ENCODE results near the gene ITGA8. TPM values are rescaled to one million over a fixed set of nuclear protein-coding genes. Genes with fewer than 3 reads are reported as not detected.
"Not testable (repeated sequence)": the region's sequence is repeated elsewhere in the genome, so short reads cannot be mapped to it uniquely, and the experiment has no call there.

Gene ITGA8
- total RNA-seq, 1 donor from 2014 or later, result not detected

GRCh38 chr10:15690031-15690430 is 29.7 kb downstream of the ITGA8 start:
- intact Hi-C loops (cut with micrococcal nuclease), result no loop called here

- intact Hi-C loops (cut with micrococcal nuclease), result no loop called here
Measured at GRCh38 chr10:15684768-15685167, 35.0 kb downstream of the ITGA8 start.

GRCh38 chr10:15681076-15681475 is 38.6 kb downstream of the ITGA8 start:
- intact Hi-C loops (cut with micrococcal nuclease), result no loop called here

- intact Hi-C loops (cut with micrococcal nuclease), result no loop called here
Measured at GRCh38 chr10:15678851-15679250, 40.9 kb downstream of the ITGA8 start.

DNA sequence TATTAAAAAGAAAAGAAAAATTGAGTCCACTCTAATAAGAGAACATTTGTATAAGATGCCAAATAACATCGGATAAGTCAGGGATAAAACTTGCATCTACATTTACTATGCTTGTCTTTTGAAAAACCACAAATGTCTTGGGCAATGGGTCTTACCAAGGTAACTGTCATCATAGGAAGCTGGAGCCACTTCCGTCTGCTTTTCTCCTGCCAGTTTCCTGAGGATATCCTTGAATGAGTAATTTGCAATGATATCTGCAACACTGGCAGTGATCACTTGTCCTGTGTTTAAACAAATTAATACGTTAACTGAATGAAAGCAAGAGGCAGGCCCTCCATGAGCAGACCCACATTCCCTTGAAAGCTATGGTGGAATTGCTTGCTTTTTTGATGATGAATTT is 47.3 kb downstream of the ITGA8 start:
- intact Hi-C loops (cut with micrococcal nuclease), result no loop called here

GRCh38 chr10:15670880-15671279 is 48.8 kb downstream of the ITGA8 start:
- intact Hi-C loops (cut with micrococcal nuclease), result no loop called here

- intact Hi-C loops (cut with micrococcal nuclease), result no loop called here
Measured at GRCh38 chr10:15661574-15661973, 58.1 kb downstream of the ITGA8 start.

- intact Hi-C loops (cut with micrococcal nuclease), result no loop called here
Measured at GRCh38 chr10:15660990-15661389, 58.7 kb downstream of the ITGA8 start.

DNA sequence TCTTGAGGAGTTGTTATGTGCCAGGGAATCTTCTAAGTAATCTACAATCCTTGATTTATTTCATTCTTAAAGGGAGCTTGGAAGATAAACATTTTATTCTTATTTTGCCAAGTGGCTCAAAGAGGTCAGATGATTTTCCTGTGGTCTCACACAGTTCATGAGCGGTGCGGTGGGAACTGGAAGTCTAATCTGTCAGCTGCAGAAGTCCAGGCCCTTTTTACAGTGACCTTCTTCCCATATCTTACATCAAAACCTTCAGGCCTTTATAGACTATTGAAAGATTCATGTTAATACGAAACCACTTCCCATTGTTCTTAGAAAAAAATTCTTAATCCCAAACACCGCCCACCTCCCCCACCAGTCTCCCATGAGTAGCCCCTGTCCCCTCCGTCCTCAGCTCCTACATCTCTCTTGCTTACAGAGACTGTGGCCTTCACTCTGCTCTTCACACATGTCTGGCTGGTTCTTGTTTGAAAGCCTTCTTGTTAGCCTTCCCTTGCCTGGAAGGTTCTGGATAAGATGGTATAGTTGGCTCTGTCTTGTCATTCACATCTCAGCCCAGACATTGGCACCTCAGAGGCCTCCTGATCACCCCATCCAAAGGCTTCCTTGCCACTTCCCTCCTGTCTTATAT is 61.5 kb downstream of the ITGA8 start:
- intact Hi-C loops (cut with micrococcal nuclease), result no loop called here

DNA sequence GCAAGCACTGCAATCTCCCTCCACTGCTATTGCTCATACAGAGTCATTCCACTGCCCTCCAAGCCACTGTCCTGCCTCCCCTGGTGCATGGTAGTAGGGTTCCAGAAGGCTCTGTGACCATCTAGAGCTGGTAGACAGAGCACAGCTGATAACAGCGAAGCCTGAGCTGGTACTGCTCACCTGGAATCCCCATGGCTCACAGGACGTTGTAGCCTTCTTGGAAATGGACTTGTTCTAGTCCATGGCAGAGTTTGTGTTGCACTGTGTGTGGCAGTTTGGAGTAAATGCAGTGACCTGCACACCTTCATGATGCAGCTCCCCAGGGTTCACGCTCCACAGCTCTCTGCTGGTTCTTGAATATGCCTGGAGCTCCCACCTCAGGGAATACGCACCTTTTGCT is 67.0 kb downstream of the ITGA8 start:
- intact Hi-C loops (cut with micrococcal nuclease), result no loop called here

DNA sequence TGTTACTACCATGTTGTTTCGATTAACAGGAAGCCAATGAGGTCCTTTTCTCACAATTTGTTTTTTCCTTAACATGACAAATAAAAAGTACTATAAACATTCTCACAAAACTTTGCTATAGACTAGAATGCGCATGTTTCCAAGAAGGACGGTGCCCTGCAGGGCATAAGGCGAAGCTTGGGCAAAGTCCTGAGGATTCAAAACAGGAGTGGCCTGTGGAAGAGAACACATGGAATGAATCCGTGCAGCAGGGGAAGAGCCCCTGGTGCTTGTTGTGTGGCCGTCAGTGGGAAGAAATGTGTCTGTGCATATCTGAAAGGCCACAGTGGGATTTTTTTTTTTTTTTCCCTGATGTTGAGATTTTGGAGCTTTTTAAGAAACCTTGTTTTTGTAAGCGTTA is 67.6 kb downstream of the ITGA8 start:
- intact Hi-C loops (cut with micrococcal nuclease), result no loop called here

DNA sequence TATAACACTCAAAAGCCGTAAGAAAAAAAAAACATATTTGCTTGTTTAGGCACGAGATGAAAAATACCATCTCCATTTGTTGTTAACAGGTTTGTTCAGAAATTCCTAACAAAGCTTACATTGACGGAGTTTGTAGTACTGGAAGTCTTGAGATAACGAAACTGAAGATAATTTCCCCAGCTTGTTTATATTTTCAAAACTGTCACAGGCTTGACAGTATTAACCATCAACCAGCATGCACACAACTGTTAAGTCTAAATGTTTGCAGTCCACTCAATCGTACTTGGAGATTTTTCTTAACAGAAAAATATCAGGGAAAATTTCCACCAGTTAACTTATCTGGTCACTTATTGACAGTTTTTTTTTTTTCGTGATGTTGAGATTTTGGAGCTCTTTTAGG is 68.5 kb downstream of the ITGA8 start:
- intact Hi-C loops (cut with micrococcal nuclease), result no loop called here

DNA sequence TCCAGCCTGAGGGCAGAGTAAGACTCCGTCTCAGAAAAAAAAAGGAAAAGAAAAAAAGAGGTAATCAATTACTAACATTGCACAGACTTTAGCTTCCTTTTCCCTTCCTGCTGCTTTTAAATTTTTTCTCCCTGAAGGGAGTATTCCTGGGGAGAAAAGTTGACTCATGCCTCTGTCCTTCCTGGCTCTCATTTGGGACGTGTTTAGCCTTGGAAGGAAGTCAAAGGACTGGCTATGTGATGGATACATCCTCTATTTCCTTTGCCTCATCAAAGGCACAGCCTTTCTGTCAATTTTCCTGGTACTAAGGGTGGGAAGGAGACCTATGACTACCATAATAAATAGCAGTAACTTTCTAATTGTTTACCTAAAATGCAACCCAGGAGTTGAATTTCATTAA is 77.6 kb downstream of the ITGA8 start:
- intact Hi-C loops (cut with micrococcal nuclease), result no loop called here

GRCh38 chr10:15640536-15641085 is 79.1 kb downstream of the ITGA8 start:
- intact Hi-C loops (cut with micrococcal nuclease), result no loop called here

DNA sequence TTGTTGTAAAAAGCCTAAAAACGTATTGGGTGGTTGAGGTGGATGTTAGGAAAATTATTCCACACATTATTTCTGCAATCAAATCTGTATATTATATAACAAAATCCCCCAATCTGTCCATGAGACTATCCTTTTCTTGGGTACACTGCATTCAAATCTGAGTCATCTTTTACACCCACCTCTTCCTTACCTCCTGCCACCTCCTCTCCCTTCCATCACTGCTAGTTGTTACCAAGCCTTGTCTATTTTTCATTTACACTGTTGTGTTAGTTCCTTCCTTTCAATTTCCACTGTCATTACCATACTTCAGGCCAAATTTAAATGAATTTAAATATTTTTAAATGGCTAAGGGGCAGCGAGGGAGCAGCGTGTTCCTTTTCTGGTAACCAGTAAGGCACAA is 83.3 kb downstream of the ITGA8 start:
- intact Hi-C loops (cut with micrococcal nuclease), result no loop called here

DNA sequence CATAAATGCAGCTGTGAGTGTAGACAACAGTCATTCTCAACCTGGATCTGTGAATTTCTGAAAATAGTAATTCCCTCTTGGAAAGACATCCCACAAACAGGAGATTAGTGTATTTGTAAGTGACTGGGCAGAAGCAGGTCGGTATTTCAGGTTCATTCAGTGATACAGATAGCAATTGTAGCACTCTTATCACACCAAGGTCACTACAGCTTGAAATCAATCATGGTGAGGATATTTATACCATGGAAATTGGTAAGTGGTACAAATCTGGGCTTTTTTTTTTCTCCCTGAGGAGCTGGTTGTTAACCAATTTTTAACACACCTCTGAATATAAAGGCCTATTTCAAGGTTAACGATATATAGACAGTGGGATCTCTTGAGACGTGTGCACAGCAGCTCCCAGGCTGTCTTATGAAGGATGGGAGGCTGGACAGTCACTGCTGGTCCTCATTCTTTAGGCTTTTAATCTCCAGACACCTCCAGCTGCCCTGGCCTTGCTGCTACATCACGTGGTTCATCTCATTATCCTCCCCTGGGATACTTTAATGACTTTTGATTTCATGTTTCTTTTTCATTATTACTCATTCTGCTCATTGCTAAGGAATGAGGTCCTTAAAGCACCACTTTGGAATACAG is 87.1 kb downstream of the ITGA8 start:
- intact Hi-C loops (cut with micrococcal nuclease), result no loop called here

DNA sequence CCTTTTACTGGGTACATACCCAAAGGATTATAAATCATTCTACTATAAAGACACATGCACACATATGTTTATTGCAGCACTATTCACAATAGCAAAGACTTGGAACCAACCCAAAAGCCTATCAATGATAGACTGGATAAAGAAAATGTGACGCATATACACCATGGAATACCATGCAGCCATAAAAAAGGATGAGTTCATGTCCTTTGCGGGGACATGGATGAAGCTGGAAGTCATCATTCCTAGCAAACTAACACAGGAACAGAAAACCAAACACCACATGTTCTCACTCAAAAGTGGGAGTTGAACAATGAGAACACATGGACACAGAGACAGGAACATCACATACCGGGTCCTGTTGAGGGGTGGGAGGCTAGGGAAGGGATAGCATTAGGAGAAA is 88.5 kb downstream of the ITGA8 start:
- intact Hi-C loops (cut with micrococcal nuclease), result not testable (repeated sequence)

DNA sequence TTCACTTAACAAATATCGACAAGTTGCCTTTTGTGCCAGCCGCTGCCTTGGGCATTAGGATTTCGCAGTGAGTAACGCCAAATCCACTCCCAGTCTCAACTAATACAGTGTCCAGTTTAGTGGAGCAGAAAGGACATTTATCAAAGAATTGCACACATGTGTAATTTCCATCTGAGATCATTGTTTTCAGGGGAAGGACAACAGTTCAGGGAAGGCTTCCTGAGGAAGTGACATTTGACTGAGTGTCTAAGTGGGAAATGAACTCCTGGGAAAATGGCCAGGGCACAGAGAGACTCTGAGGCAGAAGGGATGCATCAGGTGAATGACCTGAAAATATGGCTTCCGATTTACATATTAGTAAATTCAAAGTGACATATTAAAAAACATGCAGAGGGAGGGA is 89.4 kb downstream of the ITGA8 start:
- intact Hi-C loops (cut with micrococcal nuclease), result no loop called here

- intact Hi-C loops (cut with micrococcal nuclease), result no loop called here
Measured at GRCh38 chr10:15627617-15628196, 92.0 kb downstream of the ITGA8 start.

DNA sequence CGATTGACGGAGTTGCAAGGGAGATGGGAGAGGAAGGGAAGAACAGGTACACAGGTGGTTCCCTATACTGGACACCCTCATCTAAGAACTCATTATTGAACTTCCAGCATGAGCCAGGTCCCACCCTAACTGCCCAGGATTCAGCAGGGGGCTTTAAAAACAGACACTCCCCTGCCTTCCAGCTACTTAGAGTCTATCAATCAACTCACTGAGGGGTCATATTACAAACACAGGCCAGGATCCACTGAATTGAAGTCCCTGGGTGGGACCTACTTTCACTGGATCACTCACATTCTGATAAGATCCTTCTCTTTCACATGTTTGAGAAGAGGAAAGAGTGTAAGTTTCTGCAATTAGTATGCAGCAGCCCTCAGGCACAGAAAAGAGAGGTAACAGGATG is 92.8 kb downstream of the ITGA8 start:
- intact Hi-C loops (cut with micrococcal nuclease), result no loop called here

- intact Hi-C loops (cut with micrococcal nuclease), result no loop called here
Measured at GRCh38 chr10:15625261-15625660, 94.5 kb downstream of the ITGA8 start.

DNA sequence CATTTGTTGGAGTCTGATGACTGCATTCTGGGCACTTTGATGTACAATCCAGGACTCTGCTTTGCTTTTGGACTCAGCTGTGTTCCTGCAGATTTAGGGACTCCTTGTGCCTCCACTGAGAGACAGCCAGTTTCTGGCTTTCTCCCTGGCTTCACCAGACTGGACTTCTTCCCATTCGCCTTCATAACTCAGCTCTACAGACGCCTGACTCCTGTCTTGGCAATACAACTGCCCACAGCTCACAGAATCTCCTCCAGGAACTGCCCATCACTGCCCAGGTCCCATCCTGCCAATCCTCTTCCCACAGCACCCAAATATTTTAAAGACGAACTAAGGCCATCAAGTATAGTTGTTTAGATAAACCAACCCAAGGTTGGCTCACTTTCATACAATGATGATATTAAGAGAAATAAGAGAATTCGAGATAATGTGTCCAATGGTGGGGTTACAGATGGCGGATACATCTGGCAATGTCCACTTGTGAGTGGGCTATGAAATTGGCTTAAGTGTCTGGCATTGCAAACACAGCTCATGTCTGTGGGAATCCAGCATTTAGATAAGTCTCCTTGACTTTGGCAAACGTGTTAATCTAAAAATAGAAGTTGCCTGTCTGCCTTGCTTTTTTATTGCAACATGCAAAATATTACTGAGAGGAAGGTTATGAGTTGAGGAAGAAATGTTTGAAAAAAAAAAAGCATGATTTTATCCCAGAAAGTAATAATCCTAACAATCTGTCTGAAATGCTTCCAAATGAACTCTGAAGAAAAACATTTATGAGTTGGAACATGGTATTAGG is 95.1 kb downstream of the ITGA8 start:
- intact Hi-C loops (cut with micrococcal nuclease), result no loop called here

Data from T-helper 2 cell treated with Interferon-gamma antibody and Interleukin-4, amounts not matched to agents 100 ng/mL and 5 ng/mL, for 36 hours (primary cell).